Measurements from ENCODE around the gene MYBBP1A. TPM values are rescaled to one million over a fixed set of nuclear protein-coding genes. Genes with fewer than 3 reads are reported as not detected.
A peak's percentile ranks its signal among the peaks of the same experiment; 100 is the strongest.
"Not testable (repeated sequence)": the region's sequence is repeated elsewhere in the genome, so short reads cannot be mapped to it uniquely, and the experiment has no call there.

Gene MYBBP1A
- polyA plus RNA-seq, 2 donors: 32.6 to 44.8 TPM

- H3K4me1 ChIP-seq (ENCODE audit: control insufficient read depth in 2 of 2, insufficient read depth in 2 of 2, low read length in 1 of 2): no peaks in the 10 kb centered on the region
- H3K27ac ChIP-seq (ENCODE audit: low read depth in 2 of 2, low read length in 1 of 2): no peak overlapping the region
- H3K27me3 ChIP-seq (ENCODE audit: control insufficient read depth in 1 of 2, insufficient read depth in 2 of 2, low read length in 2 of 2): no peaks in the 10 kb centered on the region
- no peak overlapping the region for H3K4me3 ChIP-seq (ENCODE audit: low read depth in 1 of 2, low read length in 2 of 2)
- no peaks in the 10 kb centered on the region for H3K36me3 ChIP-seq (ENCODE audit: control insufficient read depth in 2 of 2, insufficient read depth in 2 of 2, low read length in 1 of 2)
- H3K9me3 ChIP-seq (ENCODE audit: control insufficient read depth in 2 of 2, insufficient read depth in 1 of 2, low read depth in 1 of 2, low read length in 1 of 2): no peaks in the 10 kb centered on the region
- WGBS, 2 donors: 64 to 68% methylated on average over 10 of the region's 10 CpGs
Measured at GRCh38 chr17:4590981-4591453, 35.8 kb upstream of the MYBBP1A start.

- not testable (repeated sequence) for H3K27ac ChIP-seq (ENCODE audit: low read depth in 2 of 2, low read length in 1 of 2); H3K4me1 ChIP-seq (ENCODE audit: control insufficient read depth in 2 of 2, insufficient read depth in 2 of 2, low read length in 1 of 2); H3K4me3 ChIP-seq (ENCODE audit: low read depth in 1 of 2, low read length in 2 of 2); H3K9me3 ChIP-seq (ENCODE audit: control insufficient read depth in 2 of 2, insufficient read depth in 1 of 2, low read depth in 1 of 2, low read length in 1 of 2); H3K36me3 ChIP-seq (ENCODE audit: control insufficient read depth in 2 of 2, insufficient read depth in 2 of 2, low read length in 1 of 2); H3K27me3 ChIP-seq (ENCODE audit: control insufficient read depth in 1 of 2, insufficient read depth in 2 of 2, low read length in 2 of 2)
- 67 to 74% methylated on average over 11 of the region's 11 CpGs for WGBS, 2 donors
Measured at GRCh38 chr17:4590042-4590441, 34.9 kb upstream of the MYBBP1A start.

GRCh38 chr17:4588898-4589625 is 33.9 kb upstream of the MYBBP1A start:
- WGBS, 2 donors: 57 to 59% methylated on average over 21 to 22 of the region's 22 CpGs
- peaks cover 0 to 3% of the 10 kb centered on the region in 2 donors for H3K27me3 ChIP-seq (ENCODE audit: control insufficient read depth in 1 of 2, insufficient read depth in 2 of 2, low read length in 2 of 2)
- no peak overlapping the region for H3K4me3 ChIP-seq (ENCODE audit: low read depth in 1 of 2, low read length in 2 of 2)
- no peak overlapping the region for H3K27ac ChIP-seq (ENCODE audit: low read depth in 2 of 2, low read length in 1 of 2)
- peaks cover 1 to 5% of the 10 kb centered on the region in 2 donors for H3K4me1 ChIP-seq (ENCODE audit: control insufficient read depth in 2 of 2, insufficient read depth in 2 of 2, low read length in 1 of 2)
- no peaks in the 10 kb centered on the region for H3K36me3 ChIP-seq (ENCODE audit: control insufficient read depth in 2 of 2, insufficient read depth in 2 of 2, low read length in 1 of 2)
- H3K9me3 ChIP-seq (ENCODE audit: control insufficient read depth in 2 of 2, insufficient read depth in 1 of 2, low read depth in 1 of 2, low read length in 1 of 2): no peaks in the 10 kb centered on the region

GRCh38 chr17:4588391-4588790 is 33.2 kb upstream of the MYBBP1A start:
- no peaks in the 10 kb centered on the region for H3K9me3 ChIP-seq (ENCODE audit: control insufficient read depth in 2 of 2, insufficient read depth in 1 of 2, low read depth in 1 of 2, low read length in 1 of 2)
- no peak overlapping the region for H3K4me3 ChIP-seq (ENCODE audit: low read depth in 1 of 2, low read length in 2 of 2)
- peaks cover 0 to 3% of the 10 kb centered on the region in 2 donors for H3K27me3 ChIP-seq (ENCODE audit: control insufficient read depth in 1 of 2, insufficient read depth in 2 of 2, low read length in 2 of 2)
- no peak overlapping the region for H3K27ac ChIP-seq (ENCODE audit: low read depth in 2 of 2, low read length in 1 of 2)
- 77 to 79% methylated on average over 11 of the region's 11 CpGs for whole genome bisulfite sequencing, 2 donors
- H3K36me3 ChIP-seq (ENCODE audit: control insufficient read depth in 2 of 2, insufficient read depth in 2 of 2, low read length in 1 of 2): no peaks in the 10 kb centered on the region
- H3K4me1 ChIP-seq (ENCODE audit: control insufficient read depth in 2 of 2, insufficient read depth in 2 of 2, low read length in 1 of 2): peaks cover 5% of the 10 kb centered on the region in 2 donors

- 75 to 78% methylated on average over 9 of the region's 9 CpGs for WGBS, 2 donors
- Histone ChIP-seq H3K4me1 (ENCODE audit: control insufficient read depth in 2 of 2, insufficient read depth in 2 of 2, low read length in 1 of 2) (peaks cover 5% of the 10 kb centered on the region in 2 donors), H3K27me3 (ENCODE audit: control insufficient read depth in 1 of 2, insufficient read depth in 2 of 2, low read length in 2 of 2) (peaks cover 0 to 3% of the 10 kb centered on the region in 2 donors), H3K36me3 (ENCODE audit: control insufficient read depth in 2 of 2, insufficient read depth in 2 of 2, low read length in 1 of 2) (no peaks in the 10 kb centered on the region), H3K4me3 (ENCODE audit: low read depth in 1 of 2, low read length in 2 of 2) (no peak overlapping the region), H3K27ac (ENCODE audit: low read depth in 2 of 2, low read length in 1 of 2) (no peak overlapping the region), H3K9me3 (ENCODE audit: control insufficient read depth in 2 of 2, insufficient read depth in 1 of 2, low read depth in 1 of 2, low read length in 1 of 2) (no peaks in the 10 kb centered on the region)
Measured at GRCh38 chr17:4587803-4588202, 32.6 kb upstream of the MYBBP1A start.

- Histone ChIP-seq H3K36me3 (ENCODE audit: control insufficient read depth in 2 of 2, insufficient read depth in 2 of 2, low read length in 1 of 2) (no peaks in the 10 kb centered on the region), H3K4me3 (ENCODE audit: low read depth in 1 of 2, low read length in 2 of 2) (no peak overlapping the region), H3K9me3 (ENCODE audit: control insufficient read depth in 2 of 2, insufficient read depth in 1 of 2, low read depth in 1 of 2, low read length in 1 of 2) (no peaks in the 10 kb centered on the region), H3K27me3 (ENCODE audit: control insufficient read depth in 1 of 2, insufficient read depth in 2 of 2, low read length in 2 of 2) (peaks cover 0 to 3% of the 10 kb centered on the region in 2 donors), H3K27ac (ENCODE audit: low read depth in 2 of 2, low read length in 1 of 2) (peak overlapping the region in 1 of 2 donors; percentile 11), H3K4me1 (ENCODE audit: control insufficient read depth in 2 of 2, insufficient read depth in 2 of 2, low read length in 1 of 2) (peaks cover 5% of the 10 kb centered on the region in 2 donors)
- 89 to 91% methylated on average over 4 to 7 of the region's 7 CpGs for WGBS, 2 donors
Measured at GRCh38 chr17:4587195-4587594, 32.0 kb upstream of the MYBBP1A start.

- Histone ChIP-seq H3K4me3 (ENCODE audit: low read depth in 1 of 2, low read length in 2 of 2) (no peak overlapping the region), H3K27me3 (ENCODE audit: control insufficient read depth in 1 of 2, insufficient read depth in 2 of 2, low read length in 2 of 2) (peaks cover 0 to 3% of the 10 kb centered on the region in 2 donors), H3K27ac (ENCODE audit: low read depth in 2 of 2, low read length in 1 of 2) (peak overlapping the region in 1 of 2 donors; percentile 32), H3K36me3 (ENCODE audit: control insufficient read depth in 2 of 2, insufficient read depth in 2 of 2, low read length in 1 of 2) (no peaks in the 10 kb centered on the region), H3K9me3 (ENCODE audit: control insufficient read depth in 2 of 2, insufficient read depth in 1 of 2, low read depth in 1 of 2, low read length in 1 of 2) (no peaks in the 10 kb centered on the region), H3K4me1 (ENCODE audit: control insufficient read depth in 2 of 2, insufficient read depth in 2 of 2, low read length in 1 of 2) (peaks cover 5% of the 10 kb centered on the region in 2 donors)
- 81 to 84% methylated on average over 9 of the region's 9 CpGs for WGBS, 2 donors
Measured at GRCh38 chr17:4586043-4586442, 30.9 kb upstream of the MYBBP1A start.

GRCh38 chr17:4585638-4585994 is 30.4 kb upstream of the MYBBP1A start:
- 70 to 73% methylated on average over 7 of the region's 7 CpGs for WGBS, 2 donors
- H3K27ac ChIP-seq (ENCODE audit: low read depth in 2 of 2, low read length in 1 of 2): peak overlapping the region; percentile 32 to 47

GRCh38 chr17:4584917-4585637 is 29.9 kb upstream of the MYBBP1A start:
- Histone ChIP-seq H3K36me3 (ENCODE audit: control insufficient read depth in 2 of 2, insufficient read depth in 2 of 2, low read length in 1 of 2) (no peaks in the 10 kb centered on the region), H3K9me3 (ENCODE audit: control insufficient read depth in 2 of 2, insufficient read depth in 1 of 2, low read depth in 1 of 2, low read length in 1 of 2) (no peaks in the 10 kb centered on the region), H3K4me1 (ENCODE audit: control insufficient read depth in 2 of 2, insufficient read depth in 2 of 2, low read length in 1 of 2) (peaks cover 5% of the 10 kb centered on the region in 2 donors), H3K4me3 (ENCODE audit: low read depth in 1 of 2, low read length in 2 of 2) (peak overlapping the region; percentile 40 to 42), H3K27me3 (ENCODE audit: control insufficient read depth in 1 of 2, insufficient read depth in 2 of 2, low read length in 2 of 2) (peaks cover 0 to 3% of the 10 kb centered on the region in 2 donors), H3K27ac (ENCODE audit: low read depth in 2 of 2, low read length in 1 of 2) (peak overlapping the region in 1 of 2 donors; percentile 47)
- 20 to 21% methylated on average over 39 to 57 of the region's 57 CpGs for WGBS, 2 donors

More at GRCh38 chr17:4585638-4585994, 30.4 kb upstream of the MYBBP1A start:
- Histone ChIP-seq H3K36me3 (ENCODE audit: control insufficient read depth in 2 of 2, insufficient read depth in 2 of 2, low read length in 1 of 2) (no peaks in the 10 kb centered on the region), H3K4me3 (ENCODE audit: low read depth in 1 of 2, low read length in 2 of 2) (peak overlapping the region in 1 of 2 donors; percentile 8), H3K9me3 (ENCODE audit: control insufficient read depth in 2 of 2, insufficient read depth in 1 of 2, low read depth in 1 of 2, low read length in 1 of 2) (no peaks in the 10 kb centered on the region), H3K4me1 (ENCODE audit: control insufficient read depth in 2 of 2, insufficient read depth in 2 of 2, low read length in 1 of 2) (peaks cover 5% of the 10 kb centered on the region in 2 donors), H3K27me3 (ENCODE audit: control insufficient read depth in 1 of 2, insufficient read depth in 2 of 2, low read length in 2 of 2) (peaks cover 0 to 3% of the 10 kb centered on the region in 2 donors)

Data from esophagus (tissue), 2 donors.